Raji (cell line): ENCODE results near the gene MLLT6.

Experiments used
- POLR2A ChIP-seq: IDR thresholded peaks from 2 replicates; pipeline ENCODE4 v1.6.1; 2011; ENCODE audit warnings: low read depth, low read length, control low read depth; ENCODE audit not compliant: insufficient read depth

Gene MLLT6

DNA sequence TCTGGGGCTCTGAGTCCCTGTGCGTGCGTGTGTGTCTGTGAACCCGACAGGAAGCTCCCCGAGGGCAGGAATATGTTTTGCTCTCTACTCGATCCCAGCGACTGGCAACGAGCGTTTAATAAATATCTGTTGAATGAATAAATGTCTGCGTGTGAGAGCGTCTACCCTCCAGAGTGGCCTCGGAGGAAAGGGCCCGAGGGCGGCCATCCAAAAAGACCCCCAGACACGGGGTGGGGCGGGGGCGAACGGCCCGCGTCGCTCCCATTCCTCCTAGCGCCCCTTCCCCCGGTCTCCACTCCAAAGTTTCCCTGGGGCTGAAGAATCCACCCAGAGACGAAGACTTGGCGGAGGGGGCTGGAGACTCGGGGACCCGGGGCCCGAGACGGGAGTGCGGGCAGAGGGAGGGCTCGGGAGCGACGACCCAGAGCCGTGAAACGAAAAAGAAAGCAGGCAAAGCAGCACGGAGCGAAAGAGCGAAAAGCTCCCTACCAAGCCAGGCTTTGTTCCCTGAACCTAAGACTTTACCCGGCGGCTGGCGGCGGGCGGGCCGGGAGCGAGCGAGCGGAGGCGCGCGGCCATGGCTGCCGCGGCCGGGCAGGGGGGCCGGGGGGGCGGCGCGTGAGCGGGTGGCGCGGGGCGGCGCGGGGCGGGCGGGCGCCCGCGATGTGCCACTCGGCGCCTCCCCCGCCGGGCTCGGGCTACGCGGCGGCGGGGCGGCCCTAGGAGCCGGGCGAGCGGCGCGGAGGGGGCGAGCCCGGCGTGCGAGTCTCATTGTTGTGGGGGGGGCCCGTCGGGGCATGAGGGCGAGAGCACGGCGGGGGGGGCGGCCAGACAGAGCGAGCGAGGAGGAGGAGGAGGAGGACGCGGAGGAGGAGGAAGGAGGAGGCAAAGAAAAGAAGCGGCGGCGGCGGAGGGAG, at the start of gene MLLT6:
TSS of gene MLLT6 (plus strand) at position 668 of the 917 bp plus-strand sequence. CDS start 360 bp downstream, outside the sequence.
- TF ChIP-seq POLR2A, result peak; percentile 55

- TF ChIP-seq POLR2A, result no peak
Observed at GRCh38 chr17:38656959-38657823, 47.9 kb upstream of the MLLT6 start.

- no peak for TF ChIP-seq POLR2A
Observed at GRCh38 chr17:38657824-38658740, 47.0 kb upstream of the MLLT6 start.

- no peak for TF ChIP-seq POLR2A
Observed at GRCh38 chr17:38658741-38659345, 46.2 kb upstream of the MLLT6 start.

DNA sequence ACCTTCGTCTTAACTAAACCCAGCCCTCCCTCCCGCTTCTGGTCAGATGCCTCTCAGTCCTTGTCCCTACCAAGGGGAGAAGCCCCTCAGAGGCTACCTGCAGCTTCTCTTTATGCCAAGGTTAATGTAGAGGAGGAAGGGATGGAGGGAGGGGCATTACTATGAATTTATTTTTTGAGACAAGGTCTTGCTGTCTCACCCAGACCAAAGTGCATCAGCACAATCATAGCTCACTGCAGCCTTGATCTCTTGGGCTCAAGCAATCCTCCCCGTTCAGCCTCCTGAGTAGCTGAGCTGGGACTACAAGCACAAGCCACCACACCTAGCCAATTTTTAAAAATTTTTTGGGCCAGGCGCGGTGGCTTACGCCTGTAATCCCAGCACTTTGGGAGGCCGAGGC, 45.7 kb upstream of the MLLT6 start:
- no peak for TF ChIP-seq POLR2A

DNA sequence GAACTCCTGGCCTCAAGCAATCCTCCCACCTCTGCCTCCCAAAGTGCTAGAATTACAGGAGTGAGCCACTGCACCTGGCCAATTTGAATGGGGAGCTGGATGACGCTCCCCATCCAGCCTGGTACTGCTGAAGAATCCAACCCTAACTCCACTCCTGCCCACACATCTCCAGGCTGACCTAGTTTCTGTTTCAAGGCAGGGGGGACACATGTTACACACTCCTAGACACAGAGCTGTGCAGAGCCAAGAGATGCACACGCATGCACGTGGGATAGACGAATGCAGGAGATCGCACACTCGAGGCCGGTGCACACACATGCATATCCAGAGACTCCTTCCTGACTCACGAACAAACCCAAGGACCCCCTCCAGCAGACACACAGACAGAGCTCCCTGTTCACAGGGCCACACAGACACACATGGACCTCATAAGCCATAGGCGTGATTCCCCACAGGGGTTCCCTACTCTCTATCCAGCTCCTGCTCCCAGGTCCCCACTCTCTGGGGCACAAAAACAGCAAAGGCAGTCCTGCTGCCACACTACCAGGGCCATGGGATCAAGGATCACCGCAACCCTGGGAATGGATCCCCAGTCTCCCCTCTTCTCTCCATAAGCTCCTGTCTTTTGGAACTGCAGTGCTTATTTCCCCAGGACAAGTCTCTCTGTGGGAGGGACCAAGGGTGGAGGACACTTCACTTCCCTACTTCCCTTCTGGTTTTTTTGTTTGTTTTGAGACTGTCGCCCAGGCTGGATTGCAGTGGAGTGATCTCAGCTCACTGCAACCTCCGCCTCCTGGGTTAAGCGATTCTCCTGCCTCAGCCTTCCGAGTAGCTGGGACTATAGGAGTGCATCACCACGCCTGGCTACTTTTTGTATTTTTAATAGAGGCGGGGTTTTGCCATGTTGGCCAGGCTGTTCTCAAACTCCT, 44.7 kb upstream of the MLLT6 start:
- TF ChIP-seq POLR2A, result no peak

DNA sequence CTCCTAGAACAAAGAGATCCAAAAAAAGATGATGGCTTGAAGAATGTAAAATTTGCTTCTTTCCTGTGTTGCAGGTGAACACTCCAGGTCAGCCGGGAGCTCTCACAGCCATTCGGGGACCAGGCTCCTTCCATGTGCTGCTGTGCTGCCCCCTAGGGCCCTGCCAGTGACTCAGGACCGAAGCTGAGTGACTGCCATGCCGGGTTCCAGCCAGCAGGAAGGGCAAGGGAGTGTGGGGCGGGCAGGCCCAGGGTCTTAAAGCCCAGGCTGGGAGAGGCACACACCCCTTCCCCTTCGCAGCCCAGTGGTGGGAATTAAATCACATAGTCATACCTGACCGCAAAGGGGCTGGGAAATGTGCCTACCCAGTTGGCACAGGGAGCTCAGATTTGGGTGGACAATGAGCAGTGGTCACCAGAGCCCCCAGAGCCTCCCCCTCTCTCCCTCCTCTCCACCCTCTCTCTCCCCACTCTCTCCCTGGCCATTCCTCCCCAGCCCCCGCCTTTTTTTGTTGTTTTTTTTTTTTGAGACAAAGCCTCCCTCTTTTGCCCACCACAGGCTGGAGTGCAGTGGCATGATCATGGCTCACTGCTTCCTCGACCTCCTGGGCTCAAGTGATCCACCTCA, 41.8 kb upstream of the MLLT6 start:
- no peak for TF ChIP-seq POLR2A

GRCh38 chr17:38663964-38664644, 41.0 kb upstream of the MLLT6 start:
- TF ChIP-seq POLR2A, result no peak

- TF ChIP-seq POLR2A, result no peak
Observed at GRCh38 chr17:38667099-38667786, 37.8 kb upstream of the MLLT6 start.

DNA sequence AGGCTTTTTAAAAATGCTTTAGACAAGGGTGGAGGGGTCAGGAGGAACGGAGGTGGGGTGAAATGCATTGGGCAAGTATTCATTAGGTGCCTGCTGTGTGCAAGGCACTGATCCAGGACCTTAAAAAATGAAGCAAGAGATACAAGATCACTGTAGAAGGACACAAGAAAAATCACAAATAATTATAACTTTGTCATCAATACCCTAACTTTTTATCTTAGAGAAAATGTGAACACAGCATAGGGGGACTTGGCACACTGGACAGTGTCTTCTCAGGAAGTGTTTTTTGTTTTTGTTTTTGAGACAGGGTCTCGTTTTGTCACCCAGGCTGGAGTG, 37.3 kb upstream of the MLLT6 start:
- no peak for TF ChIP-seq POLR2A

GRCh38 chr17:38669520-38669919, 35.6 kb upstream of the MLLT6 start:
- no peak for TF ChIP-seq POLR2A
